Measurements from ENCODE around the gene MLANA.

MLANA gene

GRCh38 chr9:5852987-5853386 lies 37.7 kb upstream of the MLANA start:
- Histone ChIP-seq H3K27me3 (ENCODE audit: control insufficient read depth, insufficient read depth, low read length) (no peaks in the 10 kb centered on the region; the same call in 1 of the 2 replicates), H3K4me3 (ENCODE audit: low read depth, low read length) (no peak overlapping the region), H3K36me3 (ENCODE audit: control insufficient read depth, insufficient read depth, low read length) (no peaks in the 10 kb centered on the region), H3K9me3 (ENCODE audit: control insufficient read depth, insufficient read depth, low read length) (no peaks in the 10 kb centered on the region), H3K4me1 (ENCODE audit: control insufficient read depth, insufficient read depth, low read length) (no peaks in the 10 kb centered on the region), H3K27ac (ENCODE audit: low read depth, low read length) (no peak overlapping the region), H3K9ac (ENCODE audit: low read depth, low read length) (no peak overlapping the region)

DNA sequence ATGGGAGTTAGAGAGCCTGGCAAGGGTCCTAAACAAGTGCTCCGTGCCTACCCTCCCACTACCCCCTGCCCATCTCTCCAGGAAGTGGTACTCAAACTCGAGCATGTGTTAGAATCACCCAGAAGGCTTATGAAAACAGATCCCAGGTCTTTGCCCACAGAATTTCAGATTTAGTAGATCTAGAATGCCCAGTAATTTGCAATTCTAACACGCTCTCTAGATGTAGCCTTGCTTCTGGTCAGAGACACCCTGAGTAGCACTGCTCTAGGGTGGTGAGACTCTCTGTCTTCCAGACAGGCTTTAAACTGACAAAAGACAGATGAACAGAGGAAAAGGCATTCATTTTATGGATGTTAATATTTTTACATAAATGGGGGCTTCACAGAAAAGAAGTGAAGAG lies 37.1 kb upstream of the MLANA start:
- H3K4me3 ChIP-seq (ENCODE audit: low read depth, low read length) = no peak overlapping the region
- H3K36me3 ChIP-seq (ENCODE audit: control insufficient read depth, insufficient read depth, low read length) = no peaks in the 10 kb centered on the region
- H3K9ac ChIP-seq (ENCODE audit: low read depth, low read length) = no peak overlapping the region

GRCh38 chr9:5854063-5854790 lies 36.5 kb upstream of the MLANA start:
- Histone ChIP-seq H3K27me3 (ENCODE audit: control insufficient read depth, insufficient read depth, low read length) (no peaks in the 10 kb centered on the region; the same call in 1 of the 2 replicates), H3K4me3 (ENCODE audit: low read depth, low read length) (no peak overlapping the region), H3K9ac (ENCODE audit: low read depth, low read length) (no peak overlapping the region), H3K36me3 (ENCODE audit: control insufficient read depth, insufficient read depth, low read length) (no peaks in the 10 kb centered on the region), H3K4me1 (ENCODE audit: control insufficient read depth, insufficient read depth, low read length) (no peaks in the 10 kb centered on the region), H3K9me3 (ENCODE audit: control insufficient read depth, insufficient read depth, low read length) (no peaks in the 10 kb centered on the region), H3K27ac (ENCODE audit: low read depth, low read length) (no peak overlapping the region)

More for the DNA sequence above, 37.1 kb upstream of the MLANA start:
- Histone ChIP-seq H3K27ac (ENCODE audit: low read depth, low read length) (no peak overlapping the region), H3K4me1 (ENCODE audit: control insufficient read depth, insufficient read depth, low read length) (no peaks in the 10 kb centered on the region), H3K27me3 (ENCODE audit: control insufficient read depth, insufficient read depth, low read length) (no peaks in the 10 kb centered on the region; the same call in 1 of the 2 replicates), H3K9me3 (ENCODE audit: control insufficient read depth, insufficient read depth, low read length) (no peaks in the 10 kb centered on the region)

GRCh38 chr9:5857928-5858327 lies 32.8 kb upstream of the MLANA start:
- no peak overlapping the region for H3K4me3 ChIP-seq (ENCODE audit: low read depth, low read length)

GRCh38 chr9:5858833-5859232 lies 31.9 kb upstream of the MLANA start:
- Histone ChIP-seq H3K36me3 (ENCODE audit: control insufficient read depth, insufficient read depth, low read length) (no peaks in the 10 kb centered on the region), H3K27me3 (ENCODE audit: control insufficient read depth, insufficient read depth, low read length) (no peaks in the 10 kb centered on the region; the same call in 1 of the 2 replicates), H3K4me1 (ENCODE audit: control insufficient read depth, insufficient read depth, low read length) (no peaks in the 10 kb centered on the region), H3K9me3 (ENCODE audit: control insufficient read depth, insufficient read depth, low read length) (no peaks in the 10 kb centered on the region), H3K27ac (ENCODE audit: low read depth, low read length) (no peak overlapping the region), H3K9ac (ENCODE audit: low read depth, low read length) (no peak overlapping the region), H3K4me3 (ENCODE audit: low read depth, low read length) (no peak overlapping the region)

More at GRCh38 chr9:5857928-5858327, 32.8 kb upstream of the MLANA start:
- no peaks in the 10 kb centered on the region for H3K36me3 ChIP-seq (ENCODE audit: control insufficient read depth, insufficient read depth, low read length)
- no peaks in the 10 kb centered on the region for H3K9me3 ChIP-seq (ENCODE audit: control insufficient read depth, insufficient read depth, low read length)
- H3K27ac ChIP-seq (ENCODE audit: low read depth, low read length) = no peak overlapping the region
- H3K4me1 ChIP-seq (ENCODE audit: control insufficient read depth, insufficient read depth, low read length) = no peaks in the 10 kb centered on the region
- no peaks in the 10 kb centered on the region; the same call in 1 of the 2 replicates for H3K27me3 ChIP-seq (ENCODE audit: control insufficient read depth, insufficient read depth, low read length)
- no peak overlapping the region for H3K9ac ChIP-seq (ENCODE audit: low read depth, low read length)

DNA sequence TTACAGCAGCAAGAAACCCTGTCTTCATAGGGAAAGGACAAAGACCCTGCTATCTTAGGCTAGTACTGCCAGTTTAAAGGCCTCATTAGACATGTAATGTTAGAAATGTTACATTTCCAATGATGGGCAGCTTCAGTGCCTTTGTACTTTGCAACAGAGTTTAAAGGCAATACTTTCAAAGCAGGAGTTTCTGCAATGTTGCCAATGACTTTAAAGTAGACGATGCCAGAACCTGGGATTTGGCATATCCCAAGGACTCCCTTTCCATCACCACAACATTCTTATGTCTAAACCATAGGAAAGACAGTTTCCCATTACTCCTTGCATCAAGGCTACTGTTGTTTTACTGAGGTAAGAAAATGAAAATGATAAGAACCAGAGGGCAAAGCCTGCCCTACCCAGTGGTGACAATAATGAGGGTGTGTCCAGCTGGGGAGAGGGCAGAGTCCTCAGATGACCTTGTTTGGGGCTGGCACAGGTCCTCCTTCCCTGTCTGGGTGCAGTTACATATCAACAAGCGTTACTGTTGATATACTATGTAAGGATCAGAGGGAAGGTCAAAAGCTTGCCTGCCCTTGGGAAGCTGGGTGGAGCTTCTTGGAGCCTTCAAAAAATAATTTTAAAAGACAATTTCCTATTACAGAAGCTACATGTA lies 27.5 kb upstream of the MLANA start:
- peaks cover 5% of the 10 kb centered on the region; the same call in 1 of the 2 replicates for H3K4me1 ChIP-seq (ENCODE audit: control insufficient read depth, insufficient read depth, low read length)
- no peak overlapping the region for H3K27ac ChIP-seq (ENCODE audit: low read depth, low read length)
- H3K27me3 ChIP-seq (ENCODE audit: control insufficient read depth, insufficient read depth, low read length) = no peaks in the 10 kb centered on the region
- H3K36me3 ChIP-seq (ENCODE audit: control insufficient read depth, insufficient read depth, low read length) = no peaks in the 10 kb centered on the region
- H3K4me3 ChIP-seq (ENCODE audit: low read depth, low read length) = no peak overlapping the region
- no peaks in the 10 kb centered on the region for H3K9me3 ChIP-seq (ENCODE audit: control insufficient read depth, insufficient read depth, low read length)
- H3K9ac ChIP-seq (ENCODE audit: low read depth, low read length) = no peak overlapping the region

DNA sequence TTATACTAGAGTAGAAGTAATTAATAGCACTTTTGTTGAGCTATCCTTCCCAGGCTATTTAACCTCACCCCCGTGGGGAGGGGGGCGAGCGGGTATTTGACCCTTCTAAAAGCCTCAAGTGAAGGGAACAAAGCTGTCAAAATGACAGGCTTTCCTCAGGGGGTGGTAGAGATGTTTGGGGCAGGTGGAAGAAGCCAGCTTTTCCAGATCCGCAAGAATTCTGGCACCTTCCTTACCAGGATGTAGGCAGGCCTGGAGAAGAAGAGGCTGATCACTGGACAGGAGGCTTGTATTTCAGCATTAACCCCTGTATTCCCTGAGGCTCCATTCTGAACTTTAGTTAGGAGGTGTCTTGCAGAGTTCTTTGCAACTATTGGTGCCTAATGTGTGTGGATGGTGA lies 26.2 kb upstream of the MLANA start:
- no peaks in the 10 kb centered on the region for H3K27me3 ChIP-seq (ENCODE audit: control insufficient read depth, insufficient read depth, low read length)
- H3K27ac ChIP-seq (ENCODE audit: low read depth, low read length) = no peak overlapping the region
- H3K4me1 ChIP-seq (ENCODE audit: control insufficient read depth, insufficient read depth, low read length) = peaks cover 5% of the 10 kb centered on the region; the same call in 1 of the 2 replicates
- no peaks in the 10 kb centered on the region for H3K9me3 ChIP-seq (ENCODE audit: control insufficient read depth, insufficient read depth, low read length)
- H3K9ac ChIP-seq (ENCODE audit: low read depth, low read length) = no peak overlapping the region
- no peak overlapping the region for H3K4me3 ChIP-seq (ENCODE audit: low read depth, low read length)
- H3K36me3 ChIP-seq (ENCODE audit: control insufficient read depth, insufficient read depth, low read length) = no peaks in the 10 kb centered on the region

DNA sequence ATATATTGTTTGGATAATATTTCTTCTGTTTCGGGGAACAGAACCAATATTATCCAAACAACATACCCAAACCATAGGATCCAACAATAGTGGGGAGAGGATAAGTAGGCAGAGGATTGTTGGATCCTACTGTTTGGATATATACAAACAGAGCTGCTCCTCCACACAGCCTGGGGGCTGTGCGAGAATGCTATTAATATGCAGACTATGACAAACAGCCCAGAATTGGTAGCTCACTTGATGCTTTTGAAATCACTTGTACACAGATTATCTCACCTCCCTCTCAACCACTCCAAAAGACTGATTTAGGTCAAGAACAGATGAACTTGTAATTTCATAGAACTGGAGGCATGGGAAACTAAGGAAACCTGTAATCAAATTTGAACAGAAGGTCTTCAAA lies 24.4 kb upstream of the MLANA start:
- no peaks in the 10 kb centered on the region for H3K9me3 ChIP-seq (ENCODE audit: control insufficient read depth, insufficient read depth, low read length)
- H3K27ac ChIP-seq (ENCODE audit: low read depth, low read length) = no peak overlapping the region
- H3K4me1 ChIP-seq (ENCODE audit: control insufficient read depth, insufficient read depth, low read length) = peaks cover 5% of the 10 kb centered on the region; the same call in 1 of the 2 replicates
- no peaks in the 10 kb centered on the region for H3K27me3 ChIP-seq (ENCODE audit: control insufficient read depth, insufficient read depth, low read length)
- H3K4me3 ChIP-seq (ENCODE audit: low read depth, low read length) = no peak overlapping the region
- H3K9ac ChIP-seq (ENCODE audit: low read depth, low read length) = no peak overlapping the region
- H3K36me3 ChIP-seq (ENCODE audit: control insufficient read depth, insufficient read depth, low read length) = no peaks in the 10 kb centered on the region

- no peaks in the 10 kb centered on the region for H3K9me3 ChIP-seq (ENCODE audit: control insufficient read depth, insufficient read depth, low read length)
- H3K4me3 ChIP-seq (ENCODE audit: low read depth, low read length) = no peak overlapping the region
- no peak overlapping the region for H3K27ac ChIP-seq (ENCODE audit: low read depth, low read length)
- no peak overlapping the region for H3K9ac ChIP-seq (ENCODE audit: low read depth, low read length)
- H3K27me3 ChIP-seq (ENCODE audit: control insufficient read depth, insufficient read depth, low read length) = no peaks in the 10 kb centered on the region
- no peaks in the 10 kb centered on the region for H3K36me3 ChIP-seq (ENCODE audit: control insufficient read depth, insufficient read depth, low read length)
- peaks cover 5% of the 10 kb centered on the region; the same call in 1 of the 2 replicates for H3K4me1 ChIP-seq (ENCODE audit: control insufficient read depth, insufficient read depth, low read length)
Measured at GRCh38 chr9:5866685-5867084, 24.0 kb upstream of the MLANA start.

DNA sequence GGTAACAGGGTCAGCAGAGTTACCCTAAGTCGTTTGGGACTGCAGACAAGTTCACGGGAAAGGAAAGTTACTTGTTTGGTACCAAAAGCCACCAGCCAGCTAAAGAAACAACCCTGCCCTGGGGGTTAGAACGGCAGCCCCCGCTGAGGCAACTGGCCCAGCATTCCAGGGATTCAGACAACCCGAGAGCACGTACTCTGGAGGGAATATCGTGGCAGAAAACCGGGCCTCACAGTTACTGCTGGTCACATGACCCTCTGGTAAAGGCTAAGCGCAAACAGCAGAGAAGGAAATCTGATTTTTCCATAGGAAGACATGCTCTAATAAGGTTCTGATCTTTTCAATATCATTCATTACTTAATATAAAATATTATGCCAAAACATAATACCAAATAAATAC lies 22.5 kb upstream of the MLANA start:
- no peaks in the 10 kb centered on the region for H3K27me3 ChIP-seq (ENCODE audit: control insufficient read depth, insufficient read depth, low read length)
- no peak overlapping the region for H3K9ac ChIP-seq (ENCODE audit: low read depth, low read length)
- peaks cover 5% of the 10 kb centered on the region; the same call in 1 of the 2 replicates for H3K4me1 ChIP-seq (ENCODE audit: control insufficient read depth, insufficient read depth, low read length)

DNA sequence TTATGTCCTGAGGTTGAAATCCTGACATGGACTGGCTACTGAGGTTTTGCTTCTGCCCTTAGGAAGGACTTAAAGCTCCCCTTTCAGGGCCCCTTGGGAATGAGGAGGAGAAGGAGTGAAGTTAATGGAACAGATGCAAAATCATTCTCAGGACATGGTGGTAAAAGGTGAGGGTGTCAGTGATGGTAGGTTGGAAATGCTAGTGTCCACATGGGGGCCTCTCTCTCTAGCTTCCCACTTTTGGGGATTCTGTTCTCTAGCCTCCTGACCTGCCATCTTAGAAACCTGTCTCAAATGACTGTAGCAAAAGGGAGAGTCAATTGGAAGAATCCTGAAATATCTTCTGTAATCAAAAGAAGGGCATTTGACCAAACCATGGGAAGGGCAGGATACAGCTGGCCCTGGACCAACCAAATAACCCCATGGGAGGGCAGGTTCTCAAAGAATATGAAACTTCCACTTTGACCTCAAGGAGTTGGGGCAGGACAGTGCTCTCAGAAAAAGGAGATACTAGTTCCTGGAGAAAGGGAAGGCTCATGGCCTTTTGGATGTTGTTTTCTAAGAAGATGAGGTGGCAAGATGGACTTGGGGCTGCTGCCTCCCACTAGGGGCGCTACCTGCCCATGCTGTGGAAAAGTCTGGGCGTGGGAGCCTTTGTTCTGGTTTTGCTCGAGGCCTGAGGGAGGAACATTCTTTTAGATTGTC lies 21.2 kb upstream of the MLANA start:
- Histone ChIP-seq H3K36me3 (ENCODE audit: control insufficient read depth, insufficient read depth, low read length) (no peaks in the 10 kb centered on the region), H3K4me1 (ENCODE audit: control insufficient read depth, insufficient read depth, low read length) (peaks cover 5% of the 10 kb centered on the region; the same call in 1 of the 2 replicates), H3K27ac (ENCODE audit: low read depth, low read length) (no peak overlapping the region), H3K4me3 (ENCODE audit: low read depth, low read length) (no peak overlapping the region), H3K27me3 (ENCODE audit: control insufficient read depth, insufficient read depth, low read length) (no peaks in the 10 kb centered on the region), H3K9ac (ENCODE audit: low read depth, low read length) (no peak overlapping the region), H3K9me3 (ENCODE audit: control insufficient read depth, insufficient read depth, low read length) (no peaks in the 10 kb centered on the region)

More for the DNA sequence above, 22.5 kb upstream of the MLANA start:
- Histone ChIP-seq H3K36me3 (ENCODE audit: control insufficient read depth, insufficient read depth, low read length) (no peaks in the 10 kb centered on the region), H3K27ac (ENCODE audit: low read depth, low read length) (no peak overlapping the region), H3K9me3 (ENCODE audit: control insufficient read depth, insufficient read depth, low read length) (no peaks in the 10 kb centered on the region), H3K4me3 (ENCODE audit: low read depth, low read length) (no peak overlapping the region)

Measured in HUES48 (cell line).